HG03457 (cell line): Measurements from ENCODE around the gene MMP15.

ENCODE experiments used
- ATAC-seq: cut with Tn5 transposase; IDR thresholded peaks from one replicate; pipeline ENCODE4 v1.9.1; 2021; ENCODE audit warnings: moderate number of reproducible peaks; ENCODE audit not compliant: unreplicated experiment

Gene MMP15

DNA sequence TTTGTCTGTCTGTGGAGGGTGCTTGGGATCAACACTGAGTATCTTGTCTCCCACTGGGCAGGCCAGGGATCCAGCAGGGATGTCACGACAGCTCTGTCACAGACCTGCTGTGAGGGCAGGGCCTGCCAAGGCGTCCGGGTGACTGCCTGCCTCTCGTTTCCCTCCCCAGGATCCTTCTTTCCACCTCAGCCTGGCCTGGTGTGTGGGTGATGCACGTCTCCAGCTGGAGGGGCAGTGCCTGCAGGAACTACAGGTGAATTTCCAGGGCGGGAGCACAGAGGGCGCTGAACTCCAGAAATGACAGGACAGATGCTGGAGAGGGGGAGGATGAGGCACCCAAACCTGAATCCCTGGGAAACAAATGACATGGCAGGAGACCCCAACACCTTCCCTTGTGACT is 6.8 kb upstream of the MMP15 start:
- ATAC-seq, result no peak

DNA sequence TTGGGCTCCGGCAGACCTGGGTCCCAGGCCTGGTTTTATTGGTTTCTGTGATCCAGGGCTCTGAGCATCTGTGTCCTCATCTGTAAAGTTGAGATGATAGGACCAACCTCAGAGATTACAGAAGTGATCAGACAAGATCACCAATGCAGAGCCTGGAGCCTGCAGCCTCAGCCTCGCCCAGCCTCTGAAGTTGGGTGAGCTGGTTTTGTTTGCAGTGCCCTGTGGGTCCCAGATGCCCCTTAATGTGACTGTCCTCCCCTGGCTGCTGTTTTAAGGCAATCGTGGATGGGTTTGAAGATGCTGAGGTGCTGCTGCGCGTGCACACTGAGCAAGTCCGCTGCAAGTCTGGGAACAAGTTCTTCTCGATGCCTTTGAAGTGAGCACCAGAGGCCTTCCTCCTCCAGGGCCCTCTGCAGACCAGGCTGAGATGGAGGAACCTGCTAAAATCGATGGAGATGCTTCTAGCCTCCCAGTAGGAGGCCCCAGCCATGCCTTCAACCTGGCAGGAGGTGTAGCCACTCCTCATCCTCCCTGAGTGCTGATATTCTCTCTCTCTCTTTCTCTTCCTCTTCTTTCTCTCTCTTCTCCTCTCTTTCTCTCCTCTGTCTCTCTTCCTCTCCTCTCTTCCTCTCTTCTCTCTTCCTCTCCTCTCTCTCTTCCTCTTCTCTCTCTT is 5.6 kb upstream of the MMP15 start:
- ATAC-seq, result no peak

DNA sequence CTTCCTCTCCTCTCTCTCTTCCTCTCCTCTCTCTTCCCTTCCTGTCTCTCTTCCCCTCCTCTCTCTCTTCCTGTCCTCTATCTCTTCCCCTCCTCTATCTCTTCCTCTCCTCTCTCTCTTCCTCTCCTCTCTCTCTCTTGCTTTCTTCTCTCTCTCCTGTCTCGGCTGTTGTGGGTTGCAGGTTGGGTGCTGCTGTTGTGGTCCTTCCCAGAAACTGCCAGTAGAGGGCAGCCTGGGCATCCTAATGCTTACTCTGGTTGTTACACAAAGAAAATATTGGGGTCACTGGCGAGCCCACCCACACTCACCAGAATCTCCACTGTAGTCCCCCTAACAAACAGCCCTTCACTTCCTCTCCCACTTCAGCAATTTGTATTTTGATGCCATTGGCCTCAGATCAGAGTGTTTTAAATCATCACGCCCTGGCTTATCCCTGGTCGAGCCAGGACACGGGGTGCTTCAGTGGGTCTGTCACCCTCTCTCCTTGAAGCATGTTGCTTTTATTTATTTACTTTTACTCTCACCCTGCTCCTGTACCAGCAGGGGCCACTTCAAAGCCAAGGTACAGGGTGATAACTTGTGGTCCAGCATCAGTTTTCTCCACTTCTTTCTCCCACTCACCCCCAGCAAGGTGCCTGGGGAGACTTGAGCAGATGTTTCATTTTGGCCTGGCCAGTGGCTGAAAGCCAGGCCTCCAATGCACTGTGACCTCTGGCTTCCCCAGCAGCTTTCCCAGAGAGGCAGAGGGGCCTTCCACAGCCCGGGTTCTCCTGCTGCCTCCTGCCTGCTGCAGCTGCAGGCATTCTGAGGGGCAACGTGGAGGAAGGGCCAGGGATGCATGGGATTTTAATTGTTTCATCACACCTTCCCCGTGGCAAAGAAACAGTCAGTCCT is 4.7 kb upstream of the MMP15 start:
- no peak for ATAC-seq

DNA sequence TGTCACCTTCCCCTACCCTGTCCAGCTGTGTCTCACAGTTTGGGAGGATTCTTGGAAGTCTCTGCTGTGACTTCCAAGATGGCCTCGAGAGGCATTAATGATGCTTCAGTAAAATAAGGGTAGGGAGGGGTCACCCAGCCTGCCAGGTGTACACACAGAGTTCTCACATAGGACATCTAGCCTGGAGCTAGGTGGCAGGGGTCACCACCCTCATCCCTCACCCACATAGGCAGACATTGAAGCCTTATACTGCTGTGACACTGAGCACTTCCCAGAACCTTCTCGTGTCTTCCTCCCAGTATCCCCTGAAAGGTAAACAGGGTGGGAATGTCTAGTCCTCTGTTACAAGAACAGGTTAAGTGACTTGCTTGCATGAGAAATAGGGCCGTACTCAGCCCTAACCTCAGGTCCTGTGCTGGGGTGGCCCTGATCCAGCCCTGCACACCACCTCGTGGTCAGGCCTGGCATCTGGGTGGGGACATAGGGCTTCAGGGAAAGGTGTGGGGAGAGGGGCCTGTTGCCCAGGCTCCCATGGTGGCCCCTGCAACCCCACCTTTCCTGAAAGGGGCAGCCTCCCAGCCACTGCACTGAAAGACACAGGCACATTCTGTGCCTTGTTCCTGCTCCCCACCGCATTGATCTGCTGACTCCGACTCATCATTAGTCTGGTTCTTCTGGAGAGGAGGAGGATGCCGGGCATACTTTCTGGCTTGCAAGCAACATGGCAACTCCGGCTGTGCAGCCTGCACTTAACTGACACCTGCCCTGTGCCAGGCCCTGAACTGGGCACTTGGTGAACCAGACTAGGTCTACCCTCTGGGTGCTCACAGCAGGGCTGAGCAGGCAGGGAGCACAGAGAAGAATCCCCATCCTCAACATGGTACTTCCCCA is 3.6 kb upstream of the MMP15 start:
- no peak for ATAC-seq

DNA sequence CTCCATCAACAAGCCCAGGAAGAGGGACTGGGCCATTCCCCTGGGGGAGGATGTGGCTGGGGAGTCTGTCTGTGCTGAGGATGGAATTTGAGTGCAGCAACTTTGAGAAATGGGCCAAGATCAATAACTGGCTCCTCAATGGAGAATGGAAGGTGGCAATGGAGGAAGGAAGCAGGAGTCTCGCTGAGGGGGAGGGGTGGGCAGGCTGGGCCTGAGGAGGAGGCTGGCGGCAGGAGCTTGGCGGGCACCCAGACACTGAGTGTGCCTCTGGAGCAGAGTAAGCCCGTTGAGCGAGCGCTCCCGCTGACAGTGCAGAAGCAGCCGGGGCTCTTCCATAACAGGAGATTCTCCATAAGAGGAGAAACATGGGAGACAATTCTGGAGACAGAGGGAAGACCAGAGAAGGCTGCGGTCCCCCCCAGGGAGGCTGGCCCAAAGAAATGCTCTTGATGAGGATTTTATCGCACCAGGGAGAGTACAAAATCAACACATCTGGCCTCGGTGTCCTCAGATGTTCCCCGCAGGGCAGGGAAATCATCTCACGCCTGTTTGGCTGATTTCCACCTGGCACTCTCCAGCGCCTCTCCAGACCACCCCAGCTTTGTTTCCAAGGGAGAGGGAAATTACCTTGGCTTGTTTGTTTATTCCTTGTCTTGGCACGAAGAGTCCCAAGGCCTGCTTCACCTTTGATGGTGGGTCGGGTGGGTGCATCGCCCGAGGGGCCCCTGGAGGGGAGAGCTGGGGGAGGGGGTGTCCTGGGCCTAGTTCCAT is 2.8 kb upstream of the MMP15 start:
- ATAC-seq, result no peak

DNA sequence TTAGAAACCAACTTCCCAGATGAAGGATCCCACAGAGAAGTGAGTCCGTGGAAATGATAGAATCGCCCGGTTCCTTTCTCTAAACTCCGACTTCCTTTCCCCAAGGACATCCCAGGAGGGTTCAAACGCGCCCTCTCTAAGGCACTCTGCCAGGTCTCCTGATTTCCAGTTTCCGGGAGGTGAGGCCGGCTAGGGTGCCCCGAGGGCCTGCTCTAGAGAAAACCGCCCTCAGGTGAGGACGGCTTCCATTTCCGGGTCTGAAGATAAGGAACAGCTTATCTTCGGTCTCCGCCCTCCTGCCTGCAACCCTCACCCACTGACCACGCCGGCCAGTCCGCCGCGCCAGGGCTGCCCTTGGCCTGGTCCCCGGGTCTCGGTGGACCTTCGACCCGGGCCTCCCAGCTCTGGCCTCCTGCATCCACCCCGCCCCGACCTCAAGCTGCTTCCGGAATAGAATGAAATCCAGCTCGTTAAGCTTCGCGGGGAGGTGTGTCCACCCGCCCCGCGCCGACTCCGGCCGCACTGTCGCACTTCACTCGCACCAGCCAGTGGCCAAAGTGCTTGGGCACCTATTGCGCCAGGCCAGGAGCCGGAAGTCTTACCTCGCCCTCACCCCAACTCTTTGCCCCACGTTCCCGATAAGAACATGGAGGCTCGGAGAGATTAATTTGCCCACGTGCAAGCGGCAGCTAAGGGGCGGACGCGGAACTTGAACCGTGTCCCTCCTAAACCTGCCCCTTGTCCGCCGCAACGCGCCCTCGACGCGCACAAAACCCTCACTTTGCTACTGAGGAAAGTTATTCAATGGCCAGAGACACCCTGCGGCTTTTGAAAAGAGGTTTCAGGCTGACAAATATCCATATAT is 836 bp upstream of the MMP15 start:
- no peak for ATAC-seq

DNA sequence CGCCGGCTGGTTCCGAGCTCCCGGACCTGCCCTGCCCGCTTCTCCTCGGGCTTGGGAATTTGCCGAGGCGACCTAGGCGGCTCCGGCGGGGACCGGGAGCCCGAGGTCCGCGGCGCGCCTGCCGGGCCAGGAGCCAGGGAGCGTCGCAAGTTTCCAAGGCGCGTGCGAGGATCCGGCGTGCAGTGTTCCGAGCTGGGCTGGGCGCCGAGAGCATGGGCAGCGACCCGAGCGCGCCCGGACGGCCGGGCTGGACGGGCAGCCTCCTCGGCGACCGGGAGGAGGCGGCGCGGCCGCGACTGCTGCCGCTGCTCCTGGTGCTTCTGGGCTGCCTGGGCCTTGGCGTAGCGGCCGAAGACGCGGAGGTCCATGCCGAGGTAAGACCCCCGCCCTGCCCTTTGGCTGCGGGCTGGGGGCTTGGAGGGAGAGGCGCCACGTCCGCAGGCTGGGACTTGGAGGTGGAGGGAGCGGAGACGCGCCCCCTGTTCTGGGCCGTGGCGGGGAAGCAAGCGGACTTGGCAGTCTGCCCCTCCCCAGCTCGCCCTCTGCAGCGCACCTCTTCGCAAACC is 668 bp downstream of the MMP15 start:
- no peak for ATAC-seq

DNA sequence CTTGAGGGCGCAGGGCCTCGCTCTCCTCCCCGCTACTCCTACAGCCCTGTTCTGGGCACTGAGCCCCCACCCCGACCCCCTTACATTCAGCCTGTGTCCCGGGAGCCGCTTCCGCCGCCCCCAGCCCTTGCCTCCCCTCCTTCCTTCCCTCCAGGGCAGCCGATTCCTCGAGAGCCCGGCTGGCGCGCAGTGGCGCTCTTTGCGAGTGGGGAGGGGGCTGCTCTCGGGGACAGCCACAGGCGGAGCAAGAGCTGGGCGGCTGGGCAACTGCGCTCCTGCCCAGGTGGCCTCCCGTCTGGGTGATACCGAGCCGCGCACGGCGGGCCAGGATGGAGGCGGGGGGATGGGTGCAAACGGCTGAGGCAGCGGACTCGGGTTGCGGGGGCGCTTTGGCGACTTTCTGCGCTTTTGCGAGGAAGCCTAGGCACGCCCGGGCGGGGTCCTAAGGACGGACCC is 1.2 kb downstream of the MMP15 start:
- ATAC-seq, result no peak

DNA sequence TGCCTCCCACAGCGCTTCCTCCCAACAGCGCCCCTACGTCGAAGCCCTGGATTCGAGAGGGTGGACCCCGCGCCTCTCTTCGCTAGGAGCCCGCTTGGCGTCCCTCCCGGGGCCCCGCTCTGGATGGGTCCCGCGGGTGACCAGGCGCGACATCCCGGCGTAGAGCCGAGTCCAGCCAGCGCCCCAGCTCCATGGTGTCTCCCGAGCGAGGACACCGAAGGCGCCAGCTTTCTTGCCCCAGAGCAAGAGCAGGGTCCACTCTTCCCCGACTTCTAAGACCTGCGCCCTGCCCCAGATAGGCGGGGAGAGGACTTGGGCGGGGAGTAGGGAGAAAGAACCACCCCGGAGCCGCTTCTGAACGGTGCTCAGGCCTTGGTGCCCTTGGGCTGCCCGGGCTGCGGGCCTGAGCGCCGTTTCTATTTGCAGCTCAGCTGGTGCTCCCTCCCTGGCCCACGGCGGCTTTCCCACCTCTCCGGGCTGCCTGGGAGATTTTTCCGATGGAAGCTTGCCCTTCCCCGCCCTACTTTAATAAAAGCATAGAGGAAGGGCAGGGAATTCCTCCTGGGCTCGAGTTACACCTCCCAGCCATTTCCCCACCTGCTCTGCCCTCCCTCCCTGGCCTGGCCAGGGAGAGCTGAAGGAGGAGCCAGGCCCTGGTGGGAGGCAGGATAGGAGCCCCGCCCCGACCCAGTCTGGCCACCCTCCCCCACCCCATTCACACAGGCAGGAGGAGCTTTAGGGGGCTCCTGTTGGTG is 1.8 kb downstream of the MMP15 start:
- ATAC-seq, result no peak

DNA sequence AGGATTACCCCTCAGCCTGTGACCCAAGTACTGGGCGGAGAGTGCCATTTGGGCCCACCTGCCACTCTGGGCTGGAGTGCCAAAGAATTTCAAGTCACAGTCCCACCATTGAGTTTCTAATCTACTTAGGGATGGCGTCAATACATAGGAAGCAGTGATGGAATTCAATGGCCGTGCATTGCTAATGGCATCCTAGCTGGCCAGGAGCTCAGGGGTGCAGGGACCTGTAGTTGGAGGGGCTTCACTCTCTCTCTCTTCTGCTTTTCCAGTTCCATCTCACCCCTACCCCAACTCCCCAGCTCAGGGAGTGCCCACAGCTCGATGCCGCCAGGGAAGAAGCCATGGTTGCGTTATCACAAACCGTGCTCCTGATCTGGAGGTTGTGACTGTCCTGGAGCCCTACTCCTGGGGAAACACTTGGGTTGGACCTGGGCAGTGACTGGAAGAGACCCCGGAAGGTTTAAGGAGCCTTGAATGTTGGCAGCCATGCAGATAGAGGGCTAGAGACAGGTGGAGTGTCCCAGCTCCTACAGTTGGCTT is 2.4 kb downstream of the MMP15 start:
- no peak for ATAC-seq

DNA sequence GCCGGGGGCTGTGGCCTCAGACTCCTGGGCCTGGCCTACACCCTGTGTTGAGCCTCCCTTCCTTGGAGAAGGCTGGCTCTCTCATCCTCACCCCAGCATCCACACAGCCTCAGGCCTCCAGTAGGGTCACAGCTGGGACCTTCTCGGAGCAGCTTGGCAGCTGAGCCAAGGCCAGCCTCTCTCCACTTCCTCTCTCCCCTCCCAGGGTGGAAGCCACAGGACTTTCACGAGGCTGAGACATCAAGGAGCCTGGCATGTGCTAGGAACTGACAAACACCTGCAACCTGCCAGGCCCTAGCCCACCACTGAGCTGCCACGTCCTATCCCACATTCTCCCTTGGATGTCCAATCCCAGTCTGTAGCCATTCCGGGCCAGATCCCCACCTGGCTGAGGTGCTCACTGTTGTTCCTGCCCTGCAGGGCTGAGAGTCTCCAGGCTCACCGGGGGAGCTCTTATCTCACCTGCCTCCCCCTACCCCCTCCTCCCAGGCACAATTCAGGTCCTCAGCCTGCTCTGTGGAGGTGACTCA is 3.1 kb downstream of the MMP15 start:
- no peak for ATAC-seq

DNA sequence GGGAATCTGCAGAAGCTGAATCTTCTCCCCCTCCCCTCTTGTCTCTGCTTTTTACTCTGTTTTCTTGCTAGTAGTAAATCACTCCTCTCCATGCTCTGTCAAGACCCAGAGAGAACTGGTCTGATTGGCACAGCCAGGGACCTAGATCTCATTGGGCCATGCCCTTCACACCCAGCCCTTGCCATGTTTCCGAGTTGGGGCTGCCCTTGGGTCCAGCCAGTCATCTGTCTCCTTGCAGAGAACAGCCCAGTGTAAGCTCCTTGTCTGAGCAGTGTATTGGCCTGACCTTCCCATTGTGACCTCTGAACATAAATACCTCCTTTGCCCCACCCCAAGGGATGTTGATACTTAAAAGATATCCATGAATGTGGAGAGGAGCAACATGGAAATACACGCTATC is 3.9 kb downstream of the MMP15 start:
- no peak for ATAC-seq

DNA sequence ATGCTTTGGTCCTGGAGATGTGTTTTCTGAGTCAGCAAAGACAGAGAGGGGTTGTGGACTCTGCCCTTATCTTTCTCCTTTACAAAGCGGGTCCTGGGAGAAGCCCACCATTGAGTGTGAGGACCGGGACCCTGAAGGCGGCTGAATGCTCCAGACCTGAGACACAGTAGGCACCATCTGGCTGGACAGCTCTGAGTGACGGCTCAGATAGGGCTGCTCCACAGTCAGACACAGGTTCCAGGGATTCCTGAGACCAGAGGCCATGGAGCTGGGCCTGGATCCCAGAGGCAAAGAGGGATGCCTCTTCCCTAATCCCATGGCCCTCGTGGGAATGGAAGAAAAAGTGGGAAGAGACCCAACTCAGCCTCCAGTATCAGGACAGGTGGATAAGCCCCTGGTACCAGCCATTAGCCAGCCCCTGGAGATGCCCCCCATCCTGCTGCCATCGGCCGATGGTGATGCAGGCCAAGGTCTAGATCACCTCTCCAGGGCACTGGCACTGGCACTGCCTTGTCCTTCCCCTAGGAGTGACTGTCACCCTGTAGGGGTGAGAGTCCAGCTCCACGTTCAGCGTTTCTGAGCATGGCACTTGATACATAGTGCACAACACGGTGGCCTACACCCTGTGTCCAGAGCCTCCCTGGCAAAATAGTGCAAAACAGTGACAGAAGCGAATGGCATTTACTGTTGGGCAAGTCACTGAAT is 4.7 kb downstream of the MMP15 start:
- ATAC-seq, result no peak

DNA sequence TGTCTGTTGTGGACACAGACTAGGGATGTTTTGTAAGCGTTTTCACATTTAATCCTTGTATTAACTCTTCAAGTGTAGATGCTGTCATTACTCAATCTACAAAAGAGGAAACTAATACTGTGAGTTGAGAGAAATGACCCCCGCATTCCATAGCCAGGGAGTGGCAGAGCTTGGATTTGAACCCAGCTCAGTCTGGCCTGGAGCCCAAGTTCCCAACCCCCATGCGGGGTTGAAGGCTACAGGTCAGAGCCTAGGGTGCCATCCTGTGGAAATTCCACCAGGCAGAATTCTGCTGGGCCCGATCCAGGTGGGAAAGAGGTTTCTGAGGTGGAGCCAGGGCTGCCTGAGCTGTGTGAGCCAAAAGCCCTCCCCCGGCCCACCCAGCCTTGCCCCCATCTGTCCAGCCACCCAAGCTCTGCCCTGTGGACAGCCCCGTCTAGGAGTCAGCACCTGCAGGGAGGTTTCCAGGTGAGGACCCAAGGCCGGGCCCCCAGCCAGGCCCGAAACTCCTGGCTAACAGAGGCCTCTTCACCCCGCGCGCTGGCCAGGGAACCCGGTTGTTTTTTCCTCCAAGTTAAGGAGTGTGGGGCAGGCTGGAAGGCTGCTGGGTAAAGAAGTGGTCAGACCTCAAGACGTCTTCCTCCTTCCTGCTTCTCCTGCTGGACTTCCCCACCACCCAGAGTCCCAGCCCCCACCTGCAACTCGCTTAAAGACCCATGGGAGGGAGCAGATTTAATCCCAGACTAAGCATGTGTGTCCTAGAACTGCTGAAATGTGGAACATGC is 5.7 kb downstream of the MMP15 start:
- no peak for ATAC-seq

DNA sequence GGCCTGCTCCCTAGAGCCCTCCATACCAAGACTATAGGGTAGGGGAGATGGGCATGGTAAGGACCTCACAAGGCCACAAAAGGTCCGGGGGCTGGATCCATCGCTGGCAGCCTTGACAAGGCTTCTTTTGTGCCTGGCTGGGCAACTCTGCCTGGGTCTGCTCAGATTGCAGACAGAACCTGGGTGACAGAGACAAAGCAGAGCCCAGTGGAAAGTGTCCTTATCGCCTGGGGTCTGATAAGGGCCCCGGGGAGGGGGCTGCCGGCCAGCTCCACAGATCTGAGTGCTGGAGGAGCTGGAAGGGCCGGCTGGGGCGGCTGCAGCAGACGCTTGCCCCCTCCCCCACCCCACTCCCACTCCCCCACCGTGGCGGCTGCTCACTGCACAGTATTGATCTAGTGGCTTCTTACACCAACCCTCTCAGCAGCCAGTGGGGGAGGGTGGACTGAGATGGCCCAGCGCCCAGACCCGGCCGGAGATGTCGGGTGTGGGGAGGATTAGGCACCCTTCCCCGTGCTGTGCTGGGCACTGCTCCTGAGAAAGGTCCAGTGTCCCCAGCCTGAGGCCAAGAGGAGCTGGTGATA is 7.2 kb downstream of the MMP15 start:
- ATAC-seq, result no peak

DNA sequence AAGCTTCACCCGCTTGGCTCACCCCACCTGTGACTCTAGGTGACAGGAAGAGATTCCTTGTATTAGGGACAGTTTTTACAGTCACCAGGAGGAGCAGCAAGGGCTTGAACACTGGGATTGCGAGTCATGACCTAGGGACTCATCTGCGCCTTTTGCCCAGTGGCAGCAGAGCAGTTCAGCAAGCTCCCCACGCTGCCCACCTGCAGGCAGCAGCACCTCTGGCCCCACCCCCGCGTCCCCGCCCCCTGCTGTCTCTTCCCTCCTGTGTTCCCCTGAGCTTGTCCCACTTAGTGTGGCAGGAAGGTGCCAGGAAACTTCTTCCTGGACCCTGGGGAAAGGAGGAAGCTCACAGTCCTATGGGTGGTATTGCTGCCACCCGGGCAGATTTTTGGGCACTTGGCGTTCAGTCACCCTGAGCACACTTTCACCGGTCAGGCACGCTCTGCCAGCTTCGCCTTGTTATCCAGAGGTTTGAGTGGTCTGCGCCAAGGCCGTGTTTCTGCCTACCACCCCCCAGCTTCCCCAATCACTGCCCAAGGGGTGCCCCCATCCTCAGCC is 8.7 kb downstream of the MMP15 start:
- ATAC-seq, result no peak
